Cortex of kidney (tissue), 1 donor: ENCODE measurements around the gene ANKRD53.
"Not testable (repeated sequence)": the region's sequence is repeated elsewhere in the genome, so short reads cannot be mapped to it uniquely, and the experiment has no call there.

ENCODE experiments used
- DNase-seq: peaks from one replicate; lab custom pipeline; 2025; lab: John Stamatoyannopoulos, UW

ANKRD53 gene

GRCh38 chr2:71011786-71012185 is 33.4 kb downstream of the ANKRD53 start:
- not testable (repeated sequence) for DNase-seq

GRCh38 chr2:71018625-71019024 is 40.2 kb downstream of the ANKRD53 start:
- no peak for DNase-seq

- DNase-seq = not testable (repeated sequence)
Observed at GRCh38 chr2:71019989-71020388, 41.6 kb downstream of the ANKRD53 start.

DNA sequence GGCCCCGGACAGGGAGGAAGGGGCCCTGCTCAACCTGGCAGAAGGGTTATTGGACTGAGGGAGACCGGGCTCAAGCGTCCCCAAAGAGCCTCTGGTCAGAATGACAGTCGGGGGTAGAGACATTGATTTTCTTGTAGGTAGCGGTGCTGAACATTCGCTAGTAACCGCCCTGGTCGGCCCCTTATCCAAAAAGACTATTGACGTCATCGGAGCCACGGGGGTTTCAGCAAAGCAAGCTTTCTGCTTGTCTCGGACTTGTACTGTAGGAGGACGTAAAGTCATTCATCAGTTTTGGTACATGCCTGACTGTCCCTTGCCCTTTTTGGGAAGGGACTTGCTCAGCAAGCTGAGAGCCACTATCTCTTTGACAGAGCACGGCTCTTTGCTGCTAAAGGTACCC is 43.0 kb downstream of the ANKRD53 start:
- not testable (repeated sequence) for DNase-seq

DNA sequence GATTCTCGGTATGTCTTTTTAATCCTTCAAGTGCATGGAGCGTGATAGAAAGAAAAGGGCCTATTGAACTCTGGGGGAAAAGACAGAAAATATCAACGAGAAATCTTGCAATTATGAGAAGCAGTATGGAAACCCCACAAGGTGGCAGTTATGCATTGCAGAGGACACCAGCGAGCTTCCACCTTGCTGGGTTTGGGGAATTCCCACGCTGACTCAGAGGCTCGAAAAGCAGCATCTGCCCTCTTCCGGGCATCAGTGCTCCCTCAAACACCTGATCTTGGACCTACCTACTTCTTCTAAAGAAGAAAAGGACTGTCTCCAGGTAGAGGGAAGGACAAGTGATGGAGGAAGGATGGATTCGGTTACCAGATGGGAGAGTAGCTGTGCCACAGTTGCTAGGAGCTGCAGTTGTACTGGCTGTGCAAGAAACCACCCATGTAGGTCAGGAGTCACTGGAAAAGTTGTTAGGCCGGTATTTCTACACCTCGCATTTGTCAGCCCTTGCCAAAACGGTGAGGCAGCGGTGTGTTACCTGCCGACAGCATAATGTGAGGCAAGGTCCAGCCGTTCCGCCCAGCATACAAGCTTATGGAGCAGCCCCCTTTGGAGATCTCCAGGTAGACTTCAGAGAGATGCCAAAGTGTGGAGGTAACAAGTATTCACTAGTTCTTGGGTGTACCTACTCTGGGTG is 45.3 kb downstream of the ANKRD53 start:
- not testable (repeated sequence) for DNase-seq
